Measurements from ENCODE around the gene PTGFRN. TPM values are rescaled to one million over a fixed set of nuclear protein-coding genes. Genes with fewer than 3 reads are reported as not detected.
"Not testable (repeated sequence)": the region's sequence is repeated elsewhere in the genome, so short reads cannot be mapped to it uniquely, and the experiment has no call there.

Gene PTGFRN
- polyA plus RNA-seq, 1 donor (not counting 4 experiments of a cell fraction or from before 2014, with no cell fraction given), result 177 TPM

DNA sequence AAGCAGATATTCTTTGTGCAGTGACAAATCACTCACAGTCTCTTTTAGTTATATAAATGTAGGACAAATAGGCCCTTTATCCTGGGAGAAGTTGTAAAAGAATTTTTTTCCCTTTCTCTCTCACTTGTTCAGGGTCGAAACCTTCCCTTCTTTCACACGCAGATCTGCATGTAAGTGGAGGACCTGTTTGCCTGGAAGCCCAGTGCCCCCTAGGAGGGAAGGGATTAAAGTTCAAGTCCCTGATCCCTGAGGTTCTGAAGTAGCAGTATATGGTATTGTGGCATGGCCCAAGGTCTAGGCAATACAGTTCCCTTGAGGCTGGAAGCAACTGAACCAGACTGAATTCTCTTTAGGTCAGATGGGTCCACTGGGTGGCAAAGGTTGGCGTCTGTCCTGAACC lies 48.6 kb upstream of the PTGFRN start:
- Histone ChIP-seq H3K9me1 (ENCODE audit: control insufficient read depth, extremely low read depth, insufficient read depth, low read length) (no peaks in the 10 kb centered on the region), H2AFZ (ENCODE audit: control insufficient read depth, low read length) (no peak overlapping the region), H3K4me2 (ENCODE audit: control insufficient read depth, extremely low read depth, insufficient read depth, low read depth, low read length) (no peak overlapping the region), H3K4me1 (ENCODE audit: control insufficient read depth, extremely low read depth, insufficient read depth, low read length) (peaks cover 8% of the 10 kb centered on the region), H3K79me2 (ENCODE audit: control insufficient read depth, insufficient read depth, low read length) (no peaks in the 10 kb centered on the region), H3K27ac (ENCODE audit: control insufficient read depth, insufficient read depth, low read length) (no peak overlapping the region), H3K36me3 (ENCODE audit: control insufficient read depth in 2 of 2, extremely low read depth in 1 of 2, insufficient read depth in 2 of 2, low read length in 2 of 2) (no peaks in the 10 kb centered on the region), H3K9ac (ENCODE audit: control insufficient read depth, extremely low read depth, insufficient read depth, low read length) (no peak overlapping the region), H3K4me3 (ENCODE audit: control insufficient read depth in 2 of 3, extremely low read depth in 1 of 3, insufficient read depth in 2 of 3, low read depth in 1 of 3, low read length in 3 of 3) (no peak overlapping the region), H4K20me1 (ENCODE audit: control insufficient read depth, extremely low read depth, insufficient read depth, low read length) (no peaks in the 10 kb centered on the region), H3K9me3 (ENCODE audit: control insufficient read depth, low read depth, low read length) (no peaks in the 10 kb centered on the region), H3K27me3 (ENCODE audit: control insufficient read depth, extremely low read depth, insufficient read depth, low read length) (no peaks in the 10 kb centered on the region)
- DNase-seq (ENCODE audit: low read depth, low spot score), result no peak
- dilution Hi-C loops (cut with MboI; ENCODE audit: extremely low pct_ligation_motif_present, low sequenced_read_pairs), result no loop called here
- no peak for FAIRE-seq
- TF ChIP-seq, protein P1, sequence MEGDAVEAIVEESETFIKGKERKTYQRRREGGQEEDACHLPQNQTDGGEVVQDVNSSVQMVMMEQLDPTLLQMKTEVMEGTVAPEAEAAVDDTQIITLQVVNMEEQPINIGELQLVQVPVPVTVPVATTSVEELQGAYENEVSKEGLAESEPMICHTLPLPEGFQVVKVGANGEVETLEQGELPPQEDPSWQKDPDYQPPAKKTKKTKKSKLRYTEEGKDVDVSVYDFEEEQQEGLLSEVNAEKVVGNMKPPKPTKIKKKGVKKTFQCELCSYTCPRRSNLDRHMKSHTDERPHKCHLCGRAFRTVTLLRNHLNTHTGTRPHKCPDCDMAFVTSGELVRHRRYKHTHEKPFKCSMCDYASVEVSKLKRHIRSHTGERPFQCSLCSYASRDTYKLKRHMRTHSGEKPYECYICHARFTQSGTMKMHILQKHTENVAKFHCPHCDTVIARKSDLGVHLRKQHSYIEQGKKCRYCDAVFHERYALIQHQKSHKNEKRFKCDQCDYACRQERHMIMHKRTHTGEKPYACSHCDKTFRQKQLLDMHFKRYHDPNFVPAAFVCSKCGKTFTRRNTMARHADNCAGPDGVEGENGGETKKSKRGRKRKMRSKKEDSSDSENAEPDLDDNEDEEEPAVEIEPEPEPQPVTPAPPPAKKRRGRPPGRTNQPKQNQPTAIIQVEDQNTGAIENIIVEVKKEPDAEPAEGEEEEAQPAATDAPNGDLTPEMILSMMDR (optimal IDR thresholded peaks at IDR 0.05 in 1 of 3, IDR thresholded peaks at IDR 0.05 in 1 of 3, conservative IDR thresholded peaks at IDR 0.05 in 1 of 3; ENCODE audit: extremely low read depth in 1 of 3, insufficient read depth in 2 of 3, low read length in 3 of 3), result no peak
- TF ChIP-seq EZH2 (IDR thresholded peaks at IDR 0.05; ENCODE audit: low read length), result no peak

DNA sequence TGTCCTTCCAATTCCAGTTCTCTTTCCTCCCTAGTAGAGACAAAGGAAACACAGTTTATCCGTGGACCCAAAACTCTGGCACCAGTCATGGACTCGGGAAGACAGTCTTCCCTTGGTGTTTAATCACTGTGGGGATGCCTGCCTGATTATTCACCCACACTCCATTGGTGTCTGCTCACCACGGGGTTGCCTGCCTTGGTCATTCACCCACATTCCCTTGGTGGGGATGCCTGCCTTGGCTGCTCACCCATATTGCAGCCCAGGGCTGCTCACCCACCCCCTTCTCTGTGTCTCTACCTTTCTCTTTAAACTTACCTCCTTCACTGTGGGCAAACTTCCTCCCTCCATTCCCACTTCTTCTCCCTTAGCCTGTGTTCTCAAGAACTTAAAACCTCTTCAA lies 46.7 kb upstream of the PTGFRN start:
- dilution Hi-C loops (cut with MboI; ENCODE audit: extremely low pct_ligation_motif_present, low sequenced_read_pairs); FAIRE-seq; H3K36me3 ChIP-seq (ENCODE audit: control insufficient read depth in 2 of 2, extremely low read depth in 1 of 2, insufficient read depth in 2 of 2, low read length in 2 of 2); DNase-seq (ENCODE audit: low read depth, low spot score); H3K9me3 ChIP-seq (ENCODE audit: control insufficient read depth, low read depth, low read length); H3K4me1 ChIP-seq (ENCODE audit: control insufficient read depth, extremely low read depth, insufficient read depth, low read length); H3K9me1 ChIP-seq (ENCODE audit: control insufficient read depth, extremely low read depth, insufficient read depth, low read length); H3K79me2 ChIP-seq (ENCODE audit: control insufficient read depth, insufficient read depth, low read length); H3K9ac ChIP-seq (ENCODE audit: control insufficient read depth, extremely low read depth, insufficient read depth, low read length); H3K27ac ChIP-seq (ENCODE audit: control insufficient read depth, insufficient read depth, low read length); H2AFZ ChIP-seq (ENCODE audit: control insufficient read depth, low read length); H3K27me3 ChIP-seq (ENCODE audit: control insufficient read depth, extremely low read depth, insufficient read depth, low read length); H3K4me2 ChIP-seq (ENCODE audit: control insufficient read depth, extremely low read depth, insufficient read depth, low read depth, low read length); H3K4me3 ChIP-seq (ENCODE audit: control insufficient read depth in 2 of 3, extremely low read depth in 1 of 3, insufficient read depth in 2 of 3, low read depth in 1 of 3, low read length in 3 of 3); H4K20me1 ChIP-seq (ENCODE audit: control insufficient read depth, extremely low read depth, insufficient read depth, low read length): not testable (repeated sequence)

DNA sequence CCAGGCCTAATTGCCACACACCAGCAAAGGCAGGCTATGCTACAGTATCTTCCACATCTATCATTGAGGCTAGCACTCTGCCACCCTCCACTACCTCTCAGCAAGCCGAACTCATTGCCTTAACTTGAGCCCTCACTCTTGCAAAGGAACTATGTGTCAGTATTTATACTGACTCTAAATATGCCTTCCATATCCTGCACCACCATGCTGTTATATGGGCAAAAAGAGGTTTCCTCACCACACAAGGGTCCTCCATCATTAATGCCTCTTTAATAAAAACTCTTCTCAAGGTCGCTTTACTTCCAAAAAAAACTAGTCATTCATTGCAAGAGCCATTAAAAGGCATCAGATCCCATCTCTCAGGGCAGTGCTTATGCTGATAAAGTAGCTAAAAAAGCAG lies 43.2 kb upstream of the PTGFRN start:
- H3K79me2 ChIP-seq (ENCODE audit: control insufficient read depth, insufficient read depth, low read length); H3K27me3 ChIP-seq (ENCODE audit: control insufficient read depth, extremely low read depth, insufficient read depth, low read length); DNase-seq (ENCODE audit: low read depth, low spot score); dilution Hi-C loops (cut with MboI; ENCODE audit: extremely low pct_ligation_motif_present, low sequenced_read_pairs); H3K36me3 ChIP-seq (ENCODE audit: control insufficient read depth in 2 of 2, extremely low read depth in 1 of 2, insufficient read depth in 2 of 2, low read length in 2 of 2); H3K9me3 ChIP-seq (ENCODE audit: control insufficient read depth, low read depth, low read length); H3K4me3 ChIP-seq (ENCODE audit: control insufficient read depth in 2 of 3, extremely low read depth in 1 of 3, insufficient read depth in 2 of 3, low read depth in 1 of 3, low read length in 3 of 3); H3K9me1 ChIP-seq (ENCODE audit: control insufficient read depth, extremely low read depth, insufficient read depth, low read length); H3K9ac ChIP-seq (ENCODE audit: control insufficient read depth, extremely low read depth, insufficient read depth, low read length); H3K27ac ChIP-seq (ENCODE audit: control insufficient read depth, insufficient read depth, low read length); H3K4me1 ChIP-seq (ENCODE audit: control insufficient read depth, extremely low read depth, insufficient read depth, low read length); H3K4me2 ChIP-seq (ENCODE audit: control insufficient read depth, extremely low read depth, insufficient read depth, low read depth, low read length); H4K20me1 ChIP-seq (ENCODE audit: control insufficient read depth, extremely low read depth, insufficient read depth, low read length); FAIRE-seq; H2AFZ ChIP-seq (ENCODE audit: control insufficient read depth, low read length): not testable (repeated sequence)

Data from keratinocyte (primary cell).